K562 (cell line): Measurements from ENCODE around the gene DENND1A. TPM values are rescaled to one million over a fixed set of nuclear protein-coding genes. Genes with fewer than 3 reads are reported as not detected.

Experiments used
- ATAC-seq: fragments of 200-7000 bp; cut with Tn5 transposase; 3 replicates; pipeline ENCODE4 v1.9.1; 2020; ENCODE audit warnings: moderate library complexity
- BruUV-seq: library from RNA; stranded (reverse); fragments of 400-500 nt; replicated peaks from 2 replicates; lab custom pipeline; 2021; lab: Mats Ljungman, UMichigan
- CTCF ChIA-PET: fragments of 300-600 bp; formaldehyde crosslinking; extraction: SDS; loops from one replicate; lab custom pipeline; 2021; ENCODE audit warnings: low intra/inter-chr PET ratio; lab: Yijun Ruan, JAX
- POLR2A ChIA-PET: fragments of 300-600, 350-650 bp; sonication (Branson Sonifier 250); formaldehyde crosslinking; extraction: SDS; loops from one replicate; lab custom pipeline; 2021; ENCODE audit warnings: antibody characterized with exemption, inconsistent platforms; lab: Yijun Ruan, JAX
- DNase-seq, 4 experiments: peaks; one replicate each; pipeline versions ENCODE4 v3.0.0 to v3.0.0-alpha.2; 2011 to 2018; ENCODE audit warnings: low spot score in 3 of 4, mixed read lengths in 3 of 4; ENCODE audit errors: extremely low read depth in 1 of 4
- FAIRE-seq: peaks from 2 replicates; lab custom pipeline; 2011; peaks lifted over from hg19 to GRCh38; lab: Jason Lieb, UNC
- H2AFZ ChIP-seq: 2 replicates; pipeline ENCODE4 v1.6.0; 2011; ENCODE audit warnings: low read depth, low read length, control low read depth, inconsistent platforms
- H3K27ac ChIP-seq: fragments of 200-600 bp; 3 replicates; pipeline ENCODE4 v1.8.0; 2011; ENCODE audit warnings: low read depth, mild to moderate bottlenecking, control low read depth, inconsistent platforms, low read length, moderate library complexity, mixed read lengths; ENCODE audit errors: extremely low read depth
- H3K27me3 ChIP-seq, 2 experiments: fragments of 300-600 bp in 1 of 2; 2 replicates in 1 of 2; 3 replicates in 1 of 2; pipeline versions ENCODE4 v1.6.0 to v1.8.0; 2011; ENCODE audit warnings: inconsistent platforms in 2 of 2, low read length in 2 of 2, mild to moderate bottlenecking in 1 of 2, mixed read lengths in 1 of 2, moderate library complexity in 1 of 2; ENCODE audit not compliant: control insufficient read depth in 2 of 2, insufficient read depth in 2 of 2
- H3K36me3 ChIP-seq: fragments of 300-600 bp; 3 replicates; pipeline ENCODE4 v1.8.0; 2011; ENCODE audit warnings: mild to moderate bottlenecking, low read length, inconsistent platforms; ENCODE audit not compliant: control insufficient read depth, insufficient read depth
- H3K4me1 ChIP-seq, 2 experiments: fragments of 200-600 bp in 1 of 2; replicated peaks in 1 of 2; 2 replicates in 1 of 2; 3 replicates in 1 of 2; pipeline versions ENCODE4 v1.5.1 to v1.8.0; 2011; ENCODE audit warnings: inconsistent platforms in 2 of 2, low read length in 2 of 2, mild to moderate bottlenecking in 1 of 2, mixed read lengths in 1 of 2, moderate library complexity in 1 of 2; ENCODE audit not compliant: control insufficient read depth in 2 of 2, insufficient read depth in 2 of 2
- H3K4me2 ChIP-seq: 2 replicates; pipeline ENCODE4 v1.6.1; 2011; ENCODE audit warnings: low read length, control low read depth, inconsistent platforms, mixed read lengths; ENCODE audit not compliant: insufficient read depth
- H3K4me3 ChIP-seq: fragments of 200-600 bp; sonication (generic), shearing (Covaris generic); 2 replicates; pipeline ENCODE4 v1.5.1; 2016; ENCODE audit warnings: control low read depth, inconsistent platforms
- H3K79me2 ChIP-seq: fragments of 200-600 bp; 3 replicates; pipeline ENCODE4 v1.8.0; 2011; ENCODE audit warnings: low read length, inconsistent platforms; ENCODE audit not compliant: control insufficient read depth, insufficient read depth
- H3K9ac ChIP-seq, 2 experiments: 2 replicates each; pipeline versions ENCODE4 v1.6.0 to v1.6.1; 2011; ENCODE audit warnings: low read depth in 2 of 2, low read length in 2 of 2, control low read depth in 1 of 2, inconsistent platforms in 1 of 2, mild to moderate bottlenecking in 1 of 2, mixed read lengths in 1 of 2; ENCODE audit not compliant: insufficient read depth in 1 of 2
- H3K9me1 ChIP-seq: one replicate; pipeline ENCODE4 v1.6.0; 2011; ENCODE audit warnings: inconsistent platforms, mild to moderate bottlenecking, low read length, moderate library complexity; ENCODE audit not compliant: control insufficient read depth, insufficient read depth
- H3K9me3 ChIP-seq: replicated peaks from 2 replicates; pipeline ENCODE4 v1.5.1; 2011; ENCODE audit warnings: low read depth, low read length, inconsistent platforms; ENCODE audit not compliant: control insufficient read depth, insufficient read depth
- H4K20me1 ChIP-seq: replicated peaks from 2 replicates; pipeline ENCODE4 v1.6.1; 2011; ENCODE audit warnings: low read length, inconsistent platforms, mixed read lengths; ENCODE audit not compliant: control insufficient read depth, insufficient read depth
- ARNT ChIP-seq, 2 experiments: fragments of 450-650 bp; IDR thresholded peaks; 2 replicates each; pipeline ENCODE4 v1.6.1; 2016; ENCODE audit warnings: mild to moderate bottlenecking in 1 of 2
- CUX1 ChIP-seq: fragments of 200-800 bp; sonication (Bioruptor generic); IDR thresholded peaks from 2 replicates; pipeline ENCODE4 v1.6.1; 2016; ENCODE audit warnings: missing genetic modification characterization, missing compliant biosample characterization
- ETV6 ChIP-seq, 3 experiments: fragments of 150-350 bp in 1 of 3; sonication (generic) in 1 of 3; formaldehyde crosslinking in 1 of 3; IDR thresholded peaks; 2 replicates each; pipeline versions ENCODE4 v1.6.1 to v1.8.0; 2014 to 2022; ENCODE audit warnings: borderline replicate concordance in 2 of 3, low read depth in 2 of 3, antibody characterized with exemption in 1 of 3, low read length in 1 of 3, mild to moderate bottlenecking in 1 of 3, missing genetic modification reagents in 1 of 3
- MXI1 ChIP-seq: IDR thresholded peaks from 2 replicates; pipeline ENCODE4 v1.6.1; 2011; ENCODE audit warnings: low read depth, mild to moderate bottlenecking, improper control_type of control experiment, low read length
- RBM34 ChIP-seq: fragments of 200-400 bp; formaldehyde crosslinking; IDR thresholded peaks from 2 replicates; pipeline ENCODE4 v1.6.1; 2018; ENCODE audit warnings: low read length, borderline replicate concordance; ENCODE audit not compliant: insufficient read depth
- SAP30 ChIP-seq: fragments of 200-600 bp; sonication (generic); IDR thresholded peaks from 2 replicates; pipeline ENCODE4 v1.6.1; 2012; ENCODE audit warnings: borderline replicate concordance, low read depth, mild to moderate bottlenecking, moderate library complexity, low read length, control low read depth, inconsistent platforms; ENCODE audit not compliant: insufficient read depth, poor library complexity, severe bottlenecking
- SIN3B ChIP-seq: fragments of 450-650 bp; IDR thresholded peaks from 2 replicates; pipeline ENCODE4 v1.6.1; 2017; ENCODE audit warnings: low read depth, mild to moderate bottlenecking, moderate library complexity
- SIRT6 ChIP-seq: IDR thresholded peaks from one replicate; pipeline ENCODE4 v1.6.1; 2012; ENCODE audit warnings: low read depth, mild to moderate bottlenecking, control low read depth, inconsistent platforms, low read length, moderate library complexity
- SIX5 ChIP-seq, 2 experiments: IDR thresholded peaks; 2 replicates each; pipeline ENCODE4 v1.6.1; 2011; ENCODE audit warnings: low read length in 2 of 2, borderline replicate concordance in 1 of 2, low read depth in 1 of 2, mild to moderate bottlenecking in 1 of 2, moderate library complexity in 1 of 2; ENCODE audit not compliant: insufficient read depth in 1 of 2
- SUPT5H ChIP-seq: fragments of 450-650 bp; IDR thresholded peaks from 2 replicates; pipeline ENCODE4 v1.6.1; 2016
- VEZF1 ChIP-seq: fragments of 200-800 bp; sonication (Bioruptor generic); IDR thresholded peaks from 2 replicates; pipeline ENCODE4 v1.6.1; 2017; ENCODE audit warnings: missing genetic modification characterization, missing compliant biosample characterization
- ZFP1 ChIP-seq: fragments of 450-650 bp; formaldehyde crosslinking; IDR thresholded peaks from 2 replicates; pipeline ENCODE4 v1.4.0; 2020; ENCODE audit warnings: mild to moderate bottlenecking, mixed read lengths
- WGBS: fragments of 100-300 bp; shearing (Covaris generic); methylation state at CpG from one replicate; pipeline ENCODE4 v1.1.6; 2016; ENCODE audit warnings: low coverage, mixed read lengths; ENCODE audit not compliant: insufficient coverage; ENCODE audit errors: missing lambda C conversion rate; 5-methylcytosine and 5-hydroxymethylcytosine counted together
- in situ Hi-C: fragments of 300-500 bp; cut with MboI; formaldehyde crosslinking; loops from 4 replicates; pipeline ENCODE4 v1.15.0; 2018; ENCODE audit warnings: inconsistent platforms, mixed read lengths
- intact Hi-C: fragments of 100-400 bp; cut with micrococcal nuclease; formaldehyde crosslinking; loops from 2 replicates; pipeline ENCODE4 v1.14.2; 2022
- polyA plus RNA-seq, 8 experiments: library from polyadenylated mRNA; depleted of rRNA in 4 of 8; stranded (reverse) in 5 of 8; unstranded in 3 of 8; fragments of >200 nt; fragmentation: Nextera tagmentation in 2 of 8; fragmentation: Illumina TruSeq in 1 of 8; extraction: Ambion mirVana in 2 of 8; extraction: Trizol in 1 of 8; gene quantifications; 2 replicates each; pipeline versions ENCODE4 v1.2.1 to v1.2.3, GENCODE V29; 2011 to 2014; ENCODE audit warnings: inconsistent platforms in 1 of 8, missing spikeins in 1 of 8
- total RNA-seq, 7 experiments: library from RNA; depleted of rRNA in 6 of 7; stranded (reverse); fragments of >200 nt in 6 of 7; fragmentation: Illumina TruSeq in 2 of 7; extraction: Trizol in 2 of 7; gene quantifications; 2 replicates each; pipeline versions ENCODE4 v1.2.1 to v1.2.3, GENCODE V29; 2011 to 2021; ENCODE audit warnings: low replicate concordance in 1 of 7

Gene DENND1A
- total and polyA plus RNA-seq, 9 of the 15 experiments (the other 6 are each of a cell fraction or from before 2014, with no cell fraction given): 7.6 to 29.5 (median 15.7) TPM

- H2AFZ ChIP-seq: no peak overlapping the region
- no peak overlapping the region for H3K4me2 ChIP-seq
- no peaks in the 10 kb centered on the region for H3K9me3 ChIP-seq
- no peak for ATAC-seq
- no TSS peak for BruUV-seq
- H3K27ac ChIP-seq: no peak overlapping the region
- no peak for FAIRE-seq
- H3K79me2 ChIP-seq: no peaks in the 10 kb centered on the region
- in situ Hi-C loops: no loop called here
- no peaks in the 10 kb centered on the region for H3K9me1 ChIP-seq
- peaks cover under 1% of the 10 kb centered on the region; the same call in 2 of the 3 replicates for H3K36me3 ChIP-seq
- TF ChIP-seq RBM34: no peak
- no peak for TF ChIP-seq SUPT5H
- TF ChIP-seq ZFP1: no peak
- no peak for TF ChIP-seq ARNT (IDR thresholded peaks at IDR 0.05)
- no peak for TF ChIP-seq SIX5 (IDR thresholded peaks at IDR 0.05; ENCODE audit: borderline replicate concordance in 1 of 2, insufficient read depth in 1 of 2, low read depth in 1 of 2, low read length in 2 of 2)
- no peak for TF ChIP-seq SIRT6
- TF ChIP-seq MXI1: no peak
- no peak for TF ChIP-seq SAP30
- TF ChIP-seq ETV6 (IDR thresholded peaks at IDR 0.05; ENCODE audit: borderline replicate concordance in 1 of 2, low read depth in 2 of 2, low read length in 1 of 2): no peak
- no peak for TF ChIP-seq ETV6 (CRISPR knock-in tag; IDR thresholded peaks at IDR 0.05; ENCODE audit: borderline replicate concordance)
- no peak for TF ChIP-seq SIN3B
- TF ChIP-seq VEZF1 (CRISPR knock-in tag): no peak
- no peak for TF ChIP-seq CUX1
- H3K27me3 ChIP-seq: no peaks in the 10 kb centered on the region
- WGBS: 61% methylated on average over 6 of the region's 6 CpGs
- H4K20me1 ChIP-seq: no peaks in the 10 kb centered on the region
- no peak for DNase-seq
- no peak overlapping the region for H3K9ac ChIP-seq
- H3K4me3 ChIP-seq: no peak overlapping the region
- intact Hi-C loops: loop anchor here (10.0 kb wide), 1 partner anchor 64 kb away; no protein-coding TSS in a partner anchor
- CTCF ChIA-PET: no interaction called here
- POLR2A ChIA-PET: no interaction called here
- H3K4me1 ChIP-seq: peaks cover 8 to 10% of the 10 kb centered on the region in 2 experiments; a peak in 2 of 5 replicates
Measured at GRCh38 chr9:123561046-123561445, 368.9 kb downstream of the DENND1A start.
